Spleen (tissue), 11 donors: ENCODE results near the gene TNFAIP2. TPM values are rescaled to one million over a fixed set of nuclear protein-coding genes. Genes with fewer than 3 reads are reported as not detected.

Experiments
- DNase-seq: peaks from one replicate; pipeline ENCODE4 v3.0.0-alpha.2; 2020
- H3K27ac ChIP-seq, 8 donors: fragments of 200-600 bp; sonication (generic) in 7 of 8; 1 replicate in 4 of 8; 2 replicates in 4 of 8; pipeline versions ENCODE4 v1.5.0 to v1.8.0; 2016 to 2021; ENCODE audit warnings: inconsistent platforms in 4 of 8, mild to moderate bottlenecking in 4 of 8, moderate library complexity in 1 of 8
- H3K27me3 ChIP-seq, 7 donors: fragments of 200-600 bp; sonication (generic) in 6 of 7; replicated peaks in 1 of 7; 1 replicate in 4 of 7; 2 replicates in 3 of 7; pipeline versions ENCODE4 v1.5.0 to v1.8.0; 2016 to 2021; ENCODE audit warnings: inconsistent platforms in 3 of 7, mild to moderate bottlenecking in 1 of 7
- H3K36me3 ChIP-seq, 6 donors: fragments of 200-600 bp; sonication (generic) in 5 of 6; 1 replicate in 4 of 6; 2 replicates in 2 of 6; pipeline versions ENCODE4 v1.5.0 to v1.8.0; 2016 to 2021; ENCODE audit warnings: inconsistent platforms in 2 of 6
- H3K4me1 ChIP-seq, 6 donors: fragments of 200-600 bp; sonication (generic) in 5 of 6; 1 replicate in 3 of 6; 2 replicates in 3 of 6; pipeline versions ENCODE4 v1.5.0 to v1.8.0; 2016 to 2021; ENCODE audit warnings: inconsistent platforms in 3 of 6
- H3K4me3 ChIP-seq, 8 donors: fragments of 200-600 bp; sonication (generic) in 7 of 8; 1 replicate in 4 of 8; 2 replicates in 4 of 8; pipeline versions ENCODE4 v1.5.0 to v1.8.0; 2016 to 2021; ENCODE audit warnings: inconsistent platforms in 4 of 8, mild to moderate bottlenecking in 4 of 8, moderate library complexity in 2 of 8
- H3K9me3 ChIP-seq, 8 donors: fragments of 200-600 bp; sonication (generic) in 7 of 8; 1 replicate in 4 of 8; 2 replicates in 4 of 8; pipeline versions ENCODE4 v1.5.0 to v1.8.0; 2016 to 2021; ENCODE audit warnings: inconsistent platforms in 4 of 8
- POLR2A ChIP-seq, 3 donors: fragments of 450-650 bp; IDR thresholded peaks; one replicate each; pipeline ENCODE4 v1.5.1; 2017; ENCODE audit warnings: antibody characterized with exemption in 3 of 3, mild to moderate bottlenecking in 1 of 3
- POLR2AphosphoS5 ChIP-seq, 3 donors: sonication (generic); formaldehyde crosslinking; IDR thresholded peaks; one replicate each; pipeline ENCODE4 v1.5.1; 2017; ENCODE audit warnings: antibody characterized with exemption in 3 of 3
- WGBS, 5 donors: extraction: QIAGEN DNeasy Blood & Tissue Kit in 3 of 5; methylation state at CpG; one replicate each; pipeline versions ENCODE4 v1.1.5 to v1.1.7; 2013 to 2018; 5-methylcytosine and 5-hydroxymethylcytosine counted together
- intact Hi-C: fragments of 100-400 bp; cut with DNase I; formaldehyde crosslinking; loops from one replicate; pipeline ENCODE4 v1.15.0; 2023; ENCODE audit warnings: low total_unique reads
- polyA plus RNA-seq, 3 donors: library from polyadenylated mRNA; stranded (reverse); fragments of 200-250 nt; gene quantifications; one replicate each; pipeline ENCODE4 v1.2.1, GENCODE V29; 2013
- total RNA-seq, 7 donors: library from RNA; depleted of rRNA in 3 of 7; stranded (reverse); fragments of >200 nt in 3 of 7; fragmentation: NEBNext Ultra II Directional in 4 of 7; extraction: Animal tissue kit (Norgen Biotek cat#: 25700) in 4 of 7; gene quantifications; one replicate each; pipeline versions ENCODE4 v1.1.0 to v1.2.1, GENCODE V29; 2016 to 2021
- TF ChIP-seq, protein P1 (sequence below), 11 experiments: fragments of 200-600 bp in 7 of 11; fragments of 450-650 bp in 4 of 11; sonication (generic) in 4 of 11; IDR thresholded peaks in 8 of 11; conservative IDR thresholded peaks in 3 of 11; 1 replicate in 7 of 11; 2 replicates in 4 of 11; pipeline versions ENCODE4 v1.4.0 to v1.8.0; 2016 to 2021; ENCODE audit warnings: antibody characterized with exemption in 11 of 11, inconsistent platforms in 4 of 11, mild to moderate bottlenecking in 1 of 11
- donor health status: healthy with polysubstance abuse.
- donor health status: DM: no; HTN: no; CAD: no; lungs with moderate emphysema.
- donor health status: DM: no; HTN: no; CAD: no.
- donor health status: Bipolar disorder and iron deficiency.
- donor health status: healthy.
- donor health status: DM: no; HTN: no; CAD: no.
- donor health status: DM: yes; HTN: yes; CAD: no.

TNFAIP2 gene
- total and polyA plus RNA-seq, 10 donors, result 90.2 to 410 (median 268) TPM

DNA sequence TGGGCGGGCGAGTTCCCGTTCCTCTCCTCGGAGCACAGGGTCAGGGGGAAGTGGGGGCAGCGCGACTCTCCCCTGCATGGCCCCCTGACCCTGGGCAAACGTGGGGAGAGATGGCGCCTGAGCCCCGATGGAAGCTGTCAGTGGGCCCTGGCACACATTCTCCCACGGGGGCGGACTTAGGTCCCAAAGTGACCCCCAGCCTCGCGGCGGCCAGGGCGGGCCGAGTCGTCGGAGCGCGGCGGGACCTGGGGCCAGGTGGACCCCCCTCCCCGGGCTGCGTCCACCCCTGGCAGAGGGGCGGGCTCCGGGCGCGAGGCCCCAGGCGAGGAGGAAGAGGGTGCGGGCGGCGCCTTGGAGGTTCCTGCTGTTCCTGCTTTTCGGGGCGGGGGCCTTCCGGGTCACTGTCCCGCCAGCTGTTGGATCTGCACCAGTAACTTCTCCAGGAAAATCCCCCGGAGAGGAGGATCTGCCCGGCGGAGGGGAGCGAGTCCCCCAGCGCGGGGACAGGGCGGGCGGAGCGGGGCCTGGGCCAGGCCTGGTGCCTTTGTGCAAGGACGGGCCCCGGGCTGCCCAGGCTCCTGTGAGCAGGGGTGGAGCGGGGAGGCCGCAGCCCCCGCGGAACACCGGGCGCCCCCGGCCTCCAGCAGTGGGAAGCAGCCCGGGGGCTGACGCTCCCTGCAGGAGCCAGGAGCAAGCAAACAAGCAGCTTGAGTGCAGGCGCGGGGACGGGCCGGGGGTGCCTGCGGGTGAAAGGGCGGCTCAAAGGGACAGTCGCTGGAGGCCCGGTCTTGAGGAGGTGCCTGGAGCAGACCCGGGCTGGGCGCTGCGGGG is 15.3 kb downstream of the TNFAIP2 start:
- H3K27ac ChIP-seq, result peak overlapping the region in 6 of 8 donors; percentile 22 to 68 (median 54)
- 34 to 46% (median 40%) methylated on average over 20 to 66 of the region's 66 CpGs for WGBS, 5 donors
- no peak for DNase-seq

GRCh38 chr14:103139132-103140025 is 16.1 kb downstream of the TNFAIP2 start:
- H3K4me3 ChIP-seq, result peak overlapping the region in 1 of 8 donors; percentile 10
- no peak for TF ChIP-seq POLR2AphosphoS5 (IDR thresholded peaks at IDR 0.05)
- TF ChIP-seq POLR2A (IDR thresholded peaks at IDR 0.05), result no peak
- TF ChIP-seq, protein P1, sequence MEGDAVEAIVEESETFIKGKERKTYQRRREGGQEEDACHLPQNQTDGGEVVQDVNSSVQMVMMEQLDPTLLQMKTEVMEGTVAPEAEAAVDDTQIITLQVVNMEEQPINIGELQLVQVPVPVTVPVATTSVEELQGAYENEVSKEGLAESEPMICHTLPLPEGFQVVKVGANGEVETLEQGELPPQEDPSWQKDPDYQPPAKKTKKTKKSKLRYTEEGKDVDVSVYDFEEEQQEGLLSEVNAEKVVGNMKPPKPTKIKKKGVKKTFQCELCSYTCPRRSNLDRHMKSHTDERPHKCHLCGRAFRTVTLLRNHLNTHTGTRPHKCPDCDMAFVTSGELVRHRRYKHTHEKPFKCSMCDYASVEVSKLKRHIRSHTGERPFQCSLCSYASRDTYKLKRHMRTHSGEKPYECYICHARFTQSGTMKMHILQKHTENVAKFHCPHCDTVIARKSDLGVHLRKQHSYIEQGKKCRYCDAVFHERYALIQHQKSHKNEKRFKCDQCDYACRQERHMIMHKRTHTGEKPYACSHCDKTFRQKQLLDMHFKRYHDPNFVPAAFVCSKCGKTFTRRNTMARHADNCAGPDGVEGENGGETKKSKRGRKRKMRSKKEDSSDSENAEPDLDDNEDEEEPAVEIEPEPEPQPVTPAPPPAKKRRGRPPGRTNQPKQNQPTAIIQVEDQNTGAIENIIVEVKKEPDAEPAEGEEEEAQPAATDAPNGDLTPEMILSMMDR (IDR thresholded peaks at IDR 0.05 in 8 of 11, conservative IDR thresholded peaks at IDR 0.05 in 3 of 11), result no peak
- peak overlapping the region in 3 of 8 donors; percentile 57 to 68 (median 58) for H3K27ac ChIP-seq
- intact Hi-C loops, result no loop called here
- H3K36me3 ChIP-seq, result peaks cover 0 to 35% (median 14%) of the 10 kb centered on the region in 6 donors
- no peak for DNase-seq
- no peaks in the 10 kb centered on the region for H3K9me3 ChIP-seq
- peaks cover 0 to 39% (median 0%) of the 10 kb centered on the region in 7 donors for H3K27me3 ChIP-seq
- peaks cover 0 to 40% (median 26%) of the 10 kb centered on the region in 6 donors for H3K4me1 ChIP-seq
- WGBS, 5 donors, result 72 to 82% (median 76%) methylated on average over 29 of the region's 29 CpGs

More for the DNA sequence above, 15.3 kb downstream of the TNFAIP2 start:
- Histone ChIP-seq H3K4me3 (peak overlapping the region in 1 of 8 donors; percentile 10), H3K27me3 (peaks cover 0 to 37% (median 0%) of the 10 kb centered on the region in 7 donors), H3K36me3 (peaks cover 0 to 43% (median 20%) of the 10 kb centered on the region in 6 donors), H3K9me3 (no peaks in the 10 kb centered on the region), H3K4me1 (peaks cover 0 to 47% (median 27%) of the 10 kb centered on the region in 6 donors)
- TF ChIP-seq, protein P1 (IDR thresholded peaks at IDR 0.05 in 8 of 11, conservative IDR thresholded peaks at IDR 0.05 in 3 of 11), result no peak
- peak in 1 of 3 donors; percentile 11 for TF ChIP-seq POLR2AphosphoS5 (IDR thresholded peaks at IDR 0.05)
- intact Hi-C loops, result no loop called here

- intact Hi-C loops, result no loop called here
- Histone ChIP-seq H3K4me3 (peak overlapping the region in 1 of 8 donors; percentile 31), H3K9me3 (no peaks in the 10 kb centered on the region), H3K36me3 (peaks cover 0 to 24% (median 5%) of the 10 kb centered on the region in 6 donors), H3K4me1 (peaks cover 0 to 40% (median 26%) of the 10 kb centered on the region in 6 donors), H3K27ac (no peak overlapping the region), H3K27me3 (peaks cover 0 to 39% (median 0%) of the 10 kb centered on the region in 7 donors)
- no peak for TF ChIP-seq POLR2A (IDR thresholded peaks at IDR 0.05)
- peak in 1 of 3 donors; percentile 45 for TF ChIP-seq POLR2AphosphoS5 (IDR thresholded peaks at IDR 0.05)
- DNase-seq, result no peak
- WGBS, 5 donors, result 47 to 55% (median 49%) methylated on average over 11 to 12 of the region's 12 CpGs
Observed at GRCh38 chr14:103140316-103141109, 17.3 kb downstream of the TNFAIP2 start.
